ENCODE data around the gene ELOA. TPM values are rescaled to one million over a fixed set of nuclear protein-coding genes. Genes with fewer than 3 reads are reported as not detected.

ELOA gene
- polyA plus RNA-seq, 2 of the 4 experiments (the other 2 are of a cell fraction) = 16.4 to 18.4 TPM

DNA sequence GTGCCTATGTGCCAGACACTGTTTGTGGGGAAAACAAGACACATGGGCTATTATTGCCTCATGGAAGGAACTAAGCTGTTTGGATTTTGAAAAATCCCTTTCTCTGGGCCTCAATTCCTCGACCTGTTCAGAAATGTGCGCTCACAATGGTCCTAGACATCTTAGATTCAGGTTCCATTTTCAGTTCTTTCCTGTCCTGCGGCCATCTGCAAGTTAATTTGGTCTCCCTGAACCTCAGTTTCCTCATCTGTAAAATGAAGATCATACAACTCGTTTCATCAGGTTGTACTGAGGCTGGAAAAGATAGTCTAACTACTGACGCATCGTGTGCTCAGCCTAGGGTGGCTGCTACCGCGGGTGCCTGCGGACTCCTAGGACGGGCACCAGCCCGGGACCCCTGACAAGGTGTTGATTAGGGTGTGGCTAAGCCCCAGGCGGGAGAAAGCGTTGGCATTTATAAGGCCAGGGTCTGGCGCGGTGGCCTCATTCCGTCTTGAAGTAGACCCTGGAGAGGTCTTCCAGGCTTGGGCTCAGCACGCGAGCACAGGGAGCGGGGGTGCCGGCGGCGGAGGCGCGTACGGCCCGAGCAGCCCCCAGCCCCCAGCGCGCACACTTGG, 493 bp upstream of the ELOA start:
- DNase-seq (ENCODE audit: low read depth in 1 of 2, low spot score in 1 of 2) (peak in 1 of 2 experiments; percentile 11), FAIRE-seq (no peak), ATAC-seq (peak; percentile 48 to 60; a peak in 5 of 6 replicates)
- Histone ChIP-seq H3K4me2 (peak overlapping the region; percentile 85), H3K9me3 (no peaks in the 10 kb centered on the region), H3K4me3 (peak overlapping the region; percentile 93), H3K4me1 (peaks cover 19% of the 10 kb centered on the region), H3K27ac (peak overlapping the region; percentile 94 to 96)
- TF ChIP-seq RARB (CRISPR knock-in tag; IDR thresholded peaks at IDR 0.05) (no peak), JUN (IDR thresholded peaks at IDR 0.05) (no peak)
- POLR2A ChIA-PET = interaction anchor here (0.7 to 1.4 kb wide), 5 partner anchors 10 to 186 kb away, joined by 3 to 7 read pairs (median 4); partner anchors contain the start of gene PITHD1
- CTCF ChIA-PET = interaction anchor here (1.2 kb wide), 1 partner anchor 11 kb away, joined by 4 read pairs; no protein-coding TSS in a partner anchor
- 60% methylated on average over 11 of the region's 28 CpGs for WGBS (ENCODE audit: missing lambda C conversion rate)

DNA sequence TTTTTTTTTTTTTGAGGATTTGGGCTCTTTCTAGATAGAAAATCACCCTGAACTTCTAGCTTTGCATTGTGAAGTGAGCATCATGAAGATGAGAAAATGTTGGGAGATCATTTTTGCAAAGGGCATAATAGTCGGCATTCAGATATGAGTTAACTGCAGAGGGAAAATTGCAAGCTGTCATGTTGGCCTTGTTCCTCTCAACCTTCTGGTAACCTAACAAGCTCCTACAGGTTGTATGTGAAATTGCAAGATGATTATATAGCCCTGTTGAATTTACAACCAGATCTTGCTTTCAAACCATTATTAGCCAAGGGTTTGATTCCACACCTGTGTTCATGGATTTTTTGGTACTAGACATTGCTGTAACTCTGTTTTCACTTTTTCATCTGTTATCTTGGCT, 2.2 kb downstream of the ELOA start:
- ChIA-PET POLR2A (interaction anchor here (0.7 to 1.0 kb wide), 3 partner anchors 33 to 54 kb away, joined by 3 to 7 read pairs (median 4); partner anchors contain the start of genes PITHD1 and RPL11), CTCF (interaction anchor here (0.7 to 1.3 kb wide), 6 partner anchors 9 to 130 kb away, joined by 3 to 6 read pairs (median 3); no protein-coding TSS in a partner anchor)
- FAIRE-seq (no peak), DNase-seq (ENCODE audit: low read depth in 1 of 2, low spot score in 1 of 2) (peak; percentile 63 to 74), ATAC-seq (peak in 1 of 2 experiments; percentile 57; a peak in 3 of 6 replicates)
- no peaks in the 10 kb centered on the region for H3K9me3 ChIP-seq
- H3K4me3 ChIP-seq = 0 out of 3 replicates have a peak overlapping the region, but pooled peaks have one; percentile 93
- TF ChIP-seq MAFK (IDR thresholded peaks at IDR 0.05; ENCODE audit: partially characterized antibody) (peak; percentile 80), FOSB (CRISPR knock-in tag; IDR thresholded peaks at IDR 0.05) (no peak)
- peaks cover 19% of the 10 kb centered on the region for H3K4me1 ChIP-seq
- peak overlapping the region; percentile 85 for H3K4me2 ChIP-seq
- H3K27ac ChIP-seq = no peak overlapping the region
- 44% methylated on average over 1 of the region's 1 CpG for WGBS (ENCODE audit: missing lambda C conversion rate)

- Histone ChIP-seq H3K4me3 (no peak overlapping the region), H3K4me1 (peaks cover 13% of the 10 kb centered on the region), H3K9me3 (no peaks in the 10 kb centered on the region), H3K27ac (no peak overlapping the region), H3K4me2 (no peak overlapping the region)
- CTCF ChIA-PET = interaction anchor here (0.8 to 1.1 kb wide), 3 partner anchors 10 to 169 kb away, joined by 3 to 5 read pairs (median 4); no protein-coding TSS in a partner anchor
- no peak for DNase-seq (ENCODE audit: low read depth in 1 of 2, low spot score in 1 of 2)
- no peak for FAIRE-seq
- POLR2A ChIA-PET = no interaction called here
- TF ChIP-seq HEYL (CRISPR knock-in tag; IDR thresholded peaks at IDR 0.05) (no peak), ATOH8 (CRISPR knock-in tag; IDR thresholded peaks at IDR 0.05; ENCODE audit: low read depth) (no peak), RFX5 (IDR thresholded peaks at IDR 0.05) (no peak), HOXA7 (CRISPR knock-in tag; IDR thresholded peaks at IDR 0.05) (no peak), NFE2L2 (conservative IDR thresholded peaks at IDR 0.05; ENCODE audit: low read length) (no peak), RCOR1 (IDR thresholded peaks at IDR 0.05; ENCODE audit: low read depth, low read length) (no peak), ZFP36 (IDR thresholded peaks at IDR 0.05; ENCODE audit: borderline replicate concordance, partially characterized antibody) (no peak), TFCP2L1 (CRISPR knock-in tag; IDR thresholded peaks at IDR 0.05) (no peak), KDM5A (IDR thresholded peaks at IDR 0.05) (no peak), EHMT2 (IDR thresholded peaks at IDR 0.05; ENCODE audit: low read depth) (no peak)
- no peak for ATAC-seq
- WGBS (ENCODE audit: missing lambda C conversion rate) = 83% methylated on average over 3 of the region's 3 CpGs
These were observed 4.7 kb downstream of the ELOA start for GRCh38 chr1:23748016-23748415.

DNA sequence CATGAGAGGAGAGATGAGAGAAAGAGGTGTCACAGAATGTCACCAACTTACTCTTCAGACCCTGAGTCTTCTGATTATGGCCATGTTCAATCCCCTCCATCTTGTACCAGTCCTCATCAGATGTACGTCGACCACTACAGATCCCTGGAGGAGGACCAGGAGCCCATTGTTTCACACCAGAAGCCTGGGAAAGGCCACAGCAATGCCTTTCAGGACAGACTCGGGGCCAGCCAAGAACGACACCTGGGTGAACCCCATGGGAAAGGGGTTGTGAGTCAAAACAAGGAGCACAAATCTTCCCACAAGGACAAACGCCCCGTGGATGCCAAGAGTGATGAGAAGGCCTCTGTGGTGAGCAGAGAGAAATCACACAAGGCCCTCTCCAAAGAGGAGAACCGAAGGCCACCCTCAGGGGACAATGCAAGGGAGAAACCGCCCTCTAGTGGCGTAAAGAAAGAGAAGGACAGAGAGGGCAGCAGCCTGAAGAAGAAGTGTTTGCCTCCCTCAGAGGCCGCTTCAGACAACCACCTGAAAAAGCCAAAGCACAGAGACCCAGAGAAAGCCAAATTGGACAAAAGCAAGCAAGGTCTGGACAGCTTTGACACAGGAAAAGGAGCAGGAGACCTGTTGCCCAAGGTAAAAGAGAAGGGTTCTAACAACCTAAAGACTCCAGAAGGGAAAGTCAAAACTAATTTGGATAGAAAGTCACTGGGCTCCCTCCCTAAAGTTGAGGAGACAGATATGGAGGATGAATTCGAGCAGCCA, 8.0 kb downstream of the ELOA start:
- FAIRE-seq (no peak), DNase-seq (ENCODE audit: low read depth in 1 of 2, low spot score in 1 of 2) (peak; percentile 61 to 70), ATAC-seq (peak; percentile 91 to 97)
- 0 out of 6 replicates have a peak overlapping the region, but pooled peaks of 1 of the 2 experiments have one; percentile 21 for H3K27ac ChIP-seq
- WGBS (ENCODE audit: missing lambda C conversion rate) = 36% methylated on average over 11 of the region's 11 CpGs
- no peak overlapping the region for H3K4me3 ChIP-seq
- ChIA-PET POLR2A (no interaction called here), CTCF (interaction anchor here (0.8 to 2.5 kb wide), 7 partner anchors 20 to 251 kb away, joined by 3 to 7 read pairs (median 3); no protein-coding TSS in a partner anchor)
- no peaks in the 10 kb centered on the region for H3K4me1 ChIP-seq
- H3K4me2 ChIP-seq = no peak overlapping the region
- no peaks in the 10 kb centered on the region for H3K9me3 ChIP-seq
- TF ChIP-seq MYC (IDR thresholded peaks at IDR 0.05; ENCODE audit: borderline replicate concordance, low read length) = no peak
- no peak for TF ChIP-seq PHF8 (IDR thresholded peaks at IDR 0.05; ENCODE audit: borderline replicate concordance, low read depth)
- no peak for TF ChIP-seq RFX5 (IDR thresholded peaks at IDR 0.05)
- TF ChIP-seq RAD21 (conservative IDR thresholded peaks at IDR 0.05 in 1 of 2, IDR thresholded peaks at IDR 0.05 in 1 of 2) = peak; percentile 58 to 76
- no peak for TF ChIP-seq FOXS1 (CRISPR knock-in tag; IDR thresholded peaks at IDR 0.05)
- TF ChIP-seq, protein P1, sequence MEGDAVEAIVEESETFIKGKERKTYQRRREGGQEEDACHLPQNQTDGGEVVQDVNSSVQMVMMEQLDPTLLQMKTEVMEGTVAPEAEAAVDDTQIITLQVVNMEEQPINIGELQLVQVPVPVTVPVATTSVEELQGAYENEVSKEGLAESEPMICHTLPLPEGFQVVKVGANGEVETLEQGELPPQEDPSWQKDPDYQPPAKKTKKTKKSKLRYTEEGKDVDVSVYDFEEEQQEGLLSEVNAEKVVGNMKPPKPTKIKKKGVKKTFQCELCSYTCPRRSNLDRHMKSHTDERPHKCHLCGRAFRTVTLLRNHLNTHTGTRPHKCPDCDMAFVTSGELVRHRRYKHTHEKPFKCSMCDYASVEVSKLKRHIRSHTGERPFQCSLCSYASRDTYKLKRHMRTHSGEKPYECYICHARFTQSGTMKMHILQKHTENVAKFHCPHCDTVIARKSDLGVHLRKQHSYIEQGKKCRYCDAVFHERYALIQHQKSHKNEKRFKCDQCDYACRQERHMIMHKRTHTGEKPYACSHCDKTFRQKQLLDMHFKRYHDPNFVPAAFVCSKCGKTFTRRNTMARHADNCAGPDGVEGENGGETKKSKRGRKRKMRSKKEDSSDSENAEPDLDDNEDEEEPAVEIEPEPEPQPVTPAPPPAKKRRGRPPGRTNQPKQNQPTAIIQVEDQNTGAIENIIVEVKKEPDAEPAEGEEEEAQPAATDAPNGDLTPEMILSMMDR (IDR thresholded peaks at IDR 0.05) = peak; percentile 67
- no peak for TF ChIP-seq E2F6 (IDR thresholded peaks at IDR 0.05; ENCODE audit: borderline replicate concordance, low read depth)
- TF ChIP-seq HOXB13 (CRISPR knock-in tag; IDR thresholded peaks at IDR 0.05; ENCODE audit: low read depth) = no peak
- no peak for TF ChIP-seq FOSL2 (IDR thresholded peaks at IDR 0.05)
- no peak for TF ChIP-seq FOSL2 (CRISPR knock-in tag; IDR thresholded peaks at IDR 0.05)
- TF ChIP-seq MAX (IDR thresholded peaks at IDR 0.05) = no peak
- TF ChIP-seq ATOH8 (CRISPR knock-in tag; IDR thresholded peaks at IDR 0.05; ENCODE audit: low read depth) = no peak

All from A549 (cell line).